Spleen (tissue), 11 donors: ENCODE results near the gene PON3. TPM values are rescaled to one million over a fixed set of nuclear protein-coding genes. Genes with fewer than 3 reads are reported as not detected.

ENCODE experiments used
- DNase-seq: peaks from one replicate; pipeline ENCODE4 v3.0.0-alpha.2; 2020
- H3K27ac ChIP-seq, 8 donors: fragments of 200-600 bp; sonication (generic) in 7 of 8; 1 replicate in 4 of 8; 2 replicates in 4 of 8; pipeline versions ENCODE4 v1.5.0 to v1.8.0; 2016 to 2021; ENCODE audit warnings: inconsistent platforms in 4 of 8, mild to moderate bottlenecking in 4 of 8, moderate library complexity in 1 of 8
- H3K27me3 ChIP-seq, 7 donors: fragments of 200-600 bp; sonication (generic) in 6 of 7; replicated peaks in 1 of 7; 1 replicate in 4 of 7; 2 replicates in 3 of 7; pipeline versions ENCODE4 v1.5.0 to v1.8.0; 2016 to 2021; ENCODE audit warnings: inconsistent platforms in 3 of 7, mild to moderate bottlenecking in 1 of 7
- H3K36me3 ChIP-seq, 6 donors: fragments of 200-600 bp; sonication (generic) in 5 of 6; 1 replicate in 4 of 6; 2 replicates in 2 of 6; pipeline versions ENCODE4 v1.5.0 to v1.8.0; 2016 to 2021; ENCODE audit warnings: inconsistent platforms in 2 of 6
- H3K4me1 ChIP-seq, 6 donors: fragments of 200-600 bp; sonication (generic) in 5 of 6; 1 replicate in 3 of 6; 2 replicates in 3 of 6; pipeline versions ENCODE4 v1.5.0 to v1.8.0; 2016 to 2021; ENCODE audit warnings: inconsistent platforms in 3 of 6
- H3K4me3 ChIP-seq, 8 donors: fragments of 200-600 bp; sonication (generic) in 7 of 8; 1 replicate in 4 of 8; 2 replicates in 4 of 8; pipeline versions ENCODE4 v1.5.0 to v1.8.0; 2016 to 2021; ENCODE audit warnings: inconsistent platforms in 4 of 8, mild to moderate bottlenecking in 4 of 8, moderate library complexity in 2 of 8
- H3K9me3 ChIP-seq, 8 donors: fragments of 200-600 bp; sonication (generic) in 7 of 8; 1 replicate in 4 of 8; 2 replicates in 4 of 8; pipeline versions ENCODE4 v1.5.0 to v1.8.0; 2016 to 2021; ENCODE audit warnings: inconsistent platforms in 4 of 8
- POLR2A ChIP-seq, 3 donors: fragments of 450-650 bp; IDR thresholded peaks; one replicate each; pipeline ENCODE4 v1.5.1; 2017; ENCODE audit warnings: antibody characterized with exemption in 3 of 3, mild to moderate bottlenecking in 1 of 3
- POLR2AphosphoS5 ChIP-seq, 3 donors: sonication (generic); formaldehyde crosslinking; IDR thresholded peaks; one replicate each; pipeline ENCODE4 v1.5.1; 2017; ENCODE audit warnings: antibody characterized with exemption in 3 of 3
- WGBS, 5 donors: extraction: QIAGEN DNeasy Blood & Tissue Kit in 3 of 5; methylation state at CpG; one replicate each; pipeline versions ENCODE4 v1.1.5 to v1.1.7; 2013 to 2018; 5-methylcytosine and 5-hydroxymethylcytosine counted together
- intact Hi-C: fragments of 100-400 bp; cut with DNase I; formaldehyde crosslinking; loops from one replicate; pipeline ENCODE4 v1.15.0; 2023; ENCODE audit warnings: low total_unique reads
- polyA plus RNA-seq, 3 donors: library from polyadenylated mRNA; stranded (reverse); fragments of 200-250 nt; gene quantifications; one replicate each; pipeline ENCODE4 v1.2.1, GENCODE V29; 2013
- total RNA-seq, 7 donors: library from RNA; depleted of rRNA in 3 of 7; stranded (reverse); fragments of >200 nt in 3 of 7; fragmentation: NEBNext Ultra II Directional in 4 of 7; extraction: Animal tissue kit (Norgen Biotek cat#: 25700) in 4 of 7; gene quantifications; one replicate each; pipeline versions ENCODE4 v1.1.0 to v1.2.1, GENCODE V29; 2016 to 2021
- TF ChIP-seq, protein P1 (sequence below), 11 experiments: fragments of 200-600 bp in 7 of 11; fragments of 450-650 bp in 4 of 11; sonication (generic) in 4 of 11; IDR thresholded peaks in 8 of 11; conservative IDR thresholded peaks in 3 of 11; 1 replicate in 7 of 11; 2 replicates in 4 of 11; pipeline versions ENCODE4 v1.4.0 to v1.8.0; 2016 to 2021; ENCODE audit warnings: antibody characterized with exemption in 11 of 11, inconsistent platforms in 4 of 11, mild to moderate bottlenecking in 1 of 11
- donor health status: healthy with polysubstance abuse.
- donor health status: DM: no; HTN: no; CAD: no; lungs with moderate emphysema.
- donor health status: DM: no; HTN: no; CAD: no.
- donor health status: Bipolar disorder and iron deficiency.
- donor health status: healthy.
- donor health status: DM: no; HTN: no; CAD: no.
- donor health status: DM: yes; HTN: yes; CAD: no.

The PON3 gene
- total and polyA plus RNA-seq, 10 donors = 0.20 to 2.1 (median 0.61) TPM; not detected in 2

DNA sequence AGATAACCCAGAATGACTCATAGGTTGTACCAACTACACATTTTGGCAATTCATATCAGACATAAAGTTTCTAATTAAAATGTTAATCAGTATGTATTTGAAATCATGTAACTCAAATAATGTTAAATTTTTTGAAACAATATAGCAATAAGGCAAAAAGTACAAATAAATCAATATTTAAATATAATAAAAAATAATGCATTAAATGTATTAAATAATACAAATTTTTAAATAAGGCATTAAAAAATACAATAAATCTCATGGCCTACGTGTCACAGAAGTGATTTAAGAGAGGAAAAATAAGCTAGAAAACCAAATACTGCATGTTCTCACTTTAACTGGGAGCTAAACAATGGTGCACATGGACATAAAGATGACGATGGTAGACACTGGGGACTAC, 29.5 kb upstream of the PON3 start:
- Histone ChIP-seq H3K9me3 (peaks cover 0 to 3% (median 0%) of the 10 kb centered on the region in 8 donors), H3K27me3 (no peaks in the 10 kb centered on the region), H3K4me1 (no peaks in the 10 kb centered on the region), H3K4me3 (no peak overlapping the region), H3K36me3 (peaks cover 0 to 10% (median 0%) of the 10 kb centered on the region in 6 donors), H3K27ac (no peak overlapping the region)
- no peak for DNase-seq
- TF ChIP-seq POLR2AphosphoS5 (IDR thresholded peaks at IDR 0.05) = no peak
- TF ChIP-seq, protein P1, sequence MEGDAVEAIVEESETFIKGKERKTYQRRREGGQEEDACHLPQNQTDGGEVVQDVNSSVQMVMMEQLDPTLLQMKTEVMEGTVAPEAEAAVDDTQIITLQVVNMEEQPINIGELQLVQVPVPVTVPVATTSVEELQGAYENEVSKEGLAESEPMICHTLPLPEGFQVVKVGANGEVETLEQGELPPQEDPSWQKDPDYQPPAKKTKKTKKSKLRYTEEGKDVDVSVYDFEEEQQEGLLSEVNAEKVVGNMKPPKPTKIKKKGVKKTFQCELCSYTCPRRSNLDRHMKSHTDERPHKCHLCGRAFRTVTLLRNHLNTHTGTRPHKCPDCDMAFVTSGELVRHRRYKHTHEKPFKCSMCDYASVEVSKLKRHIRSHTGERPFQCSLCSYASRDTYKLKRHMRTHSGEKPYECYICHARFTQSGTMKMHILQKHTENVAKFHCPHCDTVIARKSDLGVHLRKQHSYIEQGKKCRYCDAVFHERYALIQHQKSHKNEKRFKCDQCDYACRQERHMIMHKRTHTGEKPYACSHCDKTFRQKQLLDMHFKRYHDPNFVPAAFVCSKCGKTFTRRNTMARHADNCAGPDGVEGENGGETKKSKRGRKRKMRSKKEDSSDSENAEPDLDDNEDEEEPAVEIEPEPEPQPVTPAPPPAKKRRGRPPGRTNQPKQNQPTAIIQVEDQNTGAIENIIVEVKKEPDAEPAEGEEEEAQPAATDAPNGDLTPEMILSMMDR (IDR thresholded peaks at IDR 0.05 in 8 of 11, conservative IDR thresholded peaks at IDR 0.05 in 3 of 11) = no peak
- TF ChIP-seq POLR2A (IDR thresholded peaks at IDR 0.05) = no peak
- intact Hi-C loops = no loop called here
- WGBS, 5 donors = 81 to 90% (median 87%) methylated on average over 2 of the region's 2 CpGs

DNA sequence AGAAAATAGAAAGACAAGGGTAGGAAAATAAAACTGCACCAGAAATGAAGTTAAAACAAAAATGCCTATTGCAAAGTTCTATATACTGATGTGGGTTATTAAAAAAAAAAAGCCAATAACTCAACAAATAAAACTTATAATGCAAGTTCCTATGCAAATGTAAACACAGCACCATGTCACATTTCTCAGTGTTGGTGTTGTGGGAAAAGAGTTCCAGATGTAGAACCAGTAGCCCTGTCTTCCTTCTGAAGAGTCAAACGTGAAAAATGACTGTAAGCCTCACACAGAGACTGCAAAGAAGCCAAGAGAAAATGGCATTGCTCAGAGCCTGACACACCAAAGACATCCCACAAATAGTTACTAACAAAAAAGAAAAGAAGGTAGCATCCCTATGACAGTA, 28.5 kb upstream of the PON3 start:
- WGBS, 5 donors = 63 to 78% (median 72%) methylated on average over 1 of the region's 1 CpG

DNA sequence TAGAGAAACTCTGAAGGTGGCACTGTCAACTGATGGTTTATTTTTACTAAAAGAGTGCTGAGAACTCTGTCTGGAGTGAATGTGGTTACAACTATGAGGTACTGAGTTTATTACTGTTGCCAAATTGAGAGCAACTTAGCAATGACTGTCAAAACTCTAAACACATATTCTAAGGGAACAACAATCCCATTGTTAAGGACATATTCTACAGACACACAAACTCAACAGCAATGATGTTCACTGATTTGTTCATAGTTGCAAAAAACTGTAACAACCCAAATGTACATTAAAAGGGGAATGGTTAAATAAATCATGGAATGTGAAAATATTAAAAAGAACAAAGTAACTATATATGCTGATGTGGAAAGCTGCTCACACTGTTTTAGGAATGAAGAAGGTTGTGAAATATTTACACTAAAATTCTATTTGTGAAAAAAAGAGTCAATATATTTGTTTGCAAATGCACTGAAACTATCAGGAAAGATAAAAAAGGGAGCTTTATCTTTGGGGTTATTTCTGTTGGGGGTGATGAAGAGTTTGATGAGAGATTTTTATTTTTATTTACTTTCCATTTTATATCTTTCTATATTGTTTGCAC, 25.8 kb upstream of the PON3 start:
- peaks cover 0 to 10% (median 0%) of the 10 kb centered on the region in 6 donors for H3K36me3 ChIP-seq
- intact Hi-C loops = no loop called here
- H3K4me3 ChIP-seq = no peak overlapping the region
- TF ChIP-seq POLR2AphosphoS5 (IDR thresholded peaks at IDR 0.05) (no peak), POLR2A (IDR thresholded peaks at IDR 0.05) (no peak)
- TF ChIP-seq, protein P1 (IDR thresholded peaks at IDR 0.05 in 8 of 11, conservative IDR thresholded peaks at IDR 0.05 in 3 of 11) = no peak
- no peaks in the 10 kb centered on the region for H3K9me3 ChIP-seq
- H3K27ac ChIP-seq = no peak overlapping the region
- DNase-seq = no peak
- H3K27me3 ChIP-seq = no peaks in the 10 kb centered on the region
- H3K4me1 ChIP-seq = no peaks in the 10 kb centered on the region

More for the DNA sequence above, 28.5 kb upstream of the PON3 start:
- Histone ChIP-seq H3K4me3 (no peak overlapping the region), H3K27ac (no peak overlapping the region), H3K27me3 (no peaks in the 10 kb centered on the region), H3K4me1 (no peaks in the 10 kb centered on the region), H3K36me3 (peaks cover 0 to 10% (median 0%) of the 10 kb centered on the region in 6 donors), H3K9me3 (peaks cover 0 to 3% (median 0%) of the 10 kb centered on the region in 8 donors)
- TF ChIP-seq, protein P1 (IDR thresholded peaks at IDR 0.05 in 8 of 11, conservative IDR thresholded peaks at IDR 0.05 in 3 of 11) = no peak
- no peak for TF ChIP-seq POLR2AphosphoS5 (IDR thresholded peaks at IDR 0.05)
- TF ChIP-seq POLR2A (IDR thresholded peaks at IDR 0.05) = no peak
- DNase-seq = no peak
- intact Hi-C loops = no loop called here

DNA sequence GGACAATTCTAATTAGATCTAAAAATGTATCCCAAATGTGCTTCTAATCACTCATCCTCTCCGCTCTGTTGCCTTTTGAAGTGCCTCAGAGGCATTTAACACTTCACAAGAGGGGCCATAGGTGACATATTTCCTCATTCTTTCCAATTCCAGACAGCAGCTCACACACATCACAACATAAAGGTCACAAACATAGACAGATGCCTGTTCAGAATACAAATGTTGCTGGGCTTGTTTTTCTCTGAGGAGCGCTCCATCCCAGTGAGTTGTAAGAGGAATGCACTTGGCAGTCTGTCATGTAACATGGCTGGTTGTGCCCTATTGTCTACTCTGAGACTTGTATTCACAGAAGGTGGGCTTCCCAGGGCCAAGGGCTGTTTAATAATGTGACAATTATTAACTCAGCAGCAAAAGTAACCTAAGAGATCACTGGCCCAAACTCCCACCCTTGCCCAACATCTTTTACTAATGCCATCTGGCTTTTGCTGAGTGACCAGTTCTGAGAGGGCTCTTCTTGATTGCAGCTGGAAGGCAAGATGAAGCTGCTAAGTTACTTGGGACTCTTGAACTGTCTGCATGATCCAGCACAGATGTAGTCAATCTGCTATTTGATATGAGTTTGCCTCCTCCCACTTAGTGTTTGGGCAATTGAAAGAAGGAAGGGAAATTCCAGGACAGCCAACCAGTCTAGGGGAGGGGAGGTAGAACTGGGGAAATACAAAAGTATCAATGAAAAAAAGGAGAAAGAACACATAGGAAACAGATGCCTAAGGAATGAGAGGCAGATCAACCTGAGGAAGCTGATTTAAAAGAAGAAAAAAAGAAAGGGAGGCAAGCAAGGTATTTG, 25.0 kb upstream of the PON3 start:
- TF ChIP-seq, protein P1 (IDR thresholded peaks at IDR 0.05 in 8 of 11, conservative IDR thresholded peaks at IDR 0.05 in 3 of 11) = no peak
- TF ChIP-seq POLR2A (IDR thresholded peaks at IDR 0.05) (no peak), POLR2AphosphoS5 (IDR thresholded peaks at IDR 0.05) (peak in 1 of 3 donors; percentile 35)
- no peak overlapping the region for H3K27ac ChIP-seq
- WGBS, 5 donors = 81 to 91% (median 87%) methylated on average over 2 of the region's 2 CpGs

More for the DNA sequence above, 25.0 kb upstream of the PON3 start:
- Histone ChIP-seq H3K27me3 (no peaks in the 10 kb centered on the region), H3K36me3 (peaks cover 0 to 10% (median 0%) of the 10 kb centered on the region in 6 donors), H3K4me1 (no peaks in the 10 kb centered on the region), H3K4me3 (no peak overlapping the region), H3K9me3 (no peaks in the 10 kb centered on the region)
- no peak for DNase-seq
- intact Hi-C loops = no loop called here
